HG03060 (cell line): ENCODE measurements around the gene INPP5E.

Experiments used
- ATAC-seq: cut with Tn5 transposase; IDR thresholded peaks from one replicate; pipeline ENCODE4 v1.9.1; 2021; ENCODE audit warnings: low read depth, moderate number of reproducible peaks; ENCODE audit not compliant: unreplicated experiment

Gene INPP5E

GRCh38 chr9:136473354-136473721, 33.7 kb upstream of the INPP5E start:
- ATAC-seq, result no peak

- no peak for ATAC-seq
Measured at GRCh38 chr9:136472640-136473353, 33.2 kb upstream of the INPP5E start.

GRCh38 chr9:136471802-136472487, 32.3 kb upstream of the INPP5E start:
- ATAC-seq, result no peak

GRCh38 chr9:136470792-136471469, 31.3 kb upstream of the INPP5E start:
- no peak for ATAC-seq

- no peak for ATAC-seq
Measured at GRCh38 chr9:136470356-136470755, 30.7 kb upstream of the INPP5E start.

- ATAC-seq, result no peak
Measured at GRCh38 chr9:136467766-136468165, 28.1 kb upstream of the INPP5E start.

GRCh38 chr9:136466155-136466541, 26.5 kb upstream of the INPP5E start:
- ATAC-seq, result no peak

- ATAC-seq, result no peak
Measured at GRCh38 chr9:136465500-136466154, 26.0 kb upstream of the INPP5E start.

- no peak for ATAC-seq
Measured at GRCh38 chr9:136464241-136464640, 24.6 kb upstream of the INPP5E start.

GRCh38 chr9:136463578-136463977, 23.9 kb upstream of the INPP5E start:
- no peak for ATAC-seq

GRCh38 chr9:136462664-136463063, 23.0 kb upstream of the INPP5E start:
- no peak for ATAC-seq

GRCh38 chr9:136460772-136461325, 21.2 kb upstream of the INPP5E start:
- no peak for ATAC-seq

GRCh38 chr9:136459425-136459824, 19.8 kb upstream of the INPP5E start:
- no peak for ATAC-seq

- ATAC-seq, result no peak
Measured at GRCh38 chr9:136457326-136457725, 17.7 kb upstream of the INPP5E start.

- no peak for ATAC-seq
Measured at GRCh38 chr9:136456258-136456657, 16.6 kb upstream of the INPP5E start.

- ATAC-seq, result no peak
Measured at GRCh38 chr9:136455043-136456002, 15.7 kb upstream of the INPP5E start.

- no peak for ATAC-seq
Measured at GRCh38 chr9:136454026-136454796, 14.6 kb upstream of the INPP5E start.

- no peak for ATAC-seq
Measured at GRCh38 chr9:136453326-136453725, 13.7 kb upstream of the INPP5E start.
